K562 (cell line): ENCODE results near the gene ISG20L2. TPM values are rescaled to one million over a fixed set of nuclear protein-coding genes. Genes with fewer than 3 reads are reported as not detected.

Experiments
- ATF7 ChIP-seq: fragments of 450-650 bp; IDR thresholded peaks from 2 replicates; pipeline ENCODE4 v1.7.1; 2014; ENCODE audit warnings: mild to moderate bottlenecking, moderate library complexity
- BCLAF1 ChIP-seq, 2 experiments: fragments of 450-650 bp in 1 of 2; IDR thresholded peaks; 2 replicates each; pipeline ENCODE4 v1.6.1; 2011 to 2017; ENCODE audit warnings: low read depth in 2 of 2, antibody characterized with exemption in 1 of 2, borderline replicate concordance in 1 of 2, low read length in 1 of 2, mild to moderate bottlenecking in 1 of 2, mixed read lengths in 1 of 2; ENCODE audit not compliant: control insufficient read depth in 1 of 2
- CEBPG ChIP-seq, 3 experiments: fragments of 200-800 bp in 1 of 3; sonication (Bioruptor generic) in 1 of 3; sonication (generic) in 1 of 3; formaldehyde crosslinking in 1 of 3; IDR thresholded peaks in 2 of 3; conservative IDR thresholded peaks in 1 of 3; 2 replicates each; pipeline versions ENCODE4 v1.6.1 to v1.8.0; 2016 to 2022; ENCODE audit warnings: missing compliant biosample characterization in 2 of 3, missing genetic modification characterization in 2 of 3, mild to moderate bottlenecking in 1 of 3, missing genetic modification reagents in 1 of 3
- DMBX1 ChIP-seq: fragments of 250-450 bp; sonication (Bioruptor Pico); IDR thresholded peaks from 2 replicates; pipeline ENCODE4 v1.8.0; 2022; ENCODE audit warnings: inconsistent platforms, mild to moderate bottlenecking, moderate library complexity, borderline replicate concordance
- HDAC3 ChIP-seq: fragments of 450-650 bp; IDR thresholded peaks from 2 replicates; pipeline ENCODE4 v1.6.1; 2018; ENCODE audit warnings: borderline replicate concordance, mild to moderate bottlenecking, moderate library complexity; ENCODE audit not compliant: partially characterized antibody
- HLTF ChIP-seq: fragments of 450-650 bp; IDR thresholded peaks from 2 replicates; pipeline ENCODE4 v1.6.1; 2016
- HMG20A ChIP-seq: fragments of 450-650 bp; formaldehyde crosslinking; conservative IDR thresholded peaks from 2 replicates; pipeline ENCODE4 v1.4.0; 2020; ENCODE audit warnings: mild to moderate bottlenecking, mixed read lengths
- MCM2 ChIP-seq: fragments of 450-650 bp; IDR thresholded peaks from 2 replicates; pipeline ENCODE4 v1.6.1; 2017; ENCODE audit warnings: low read depth, mild to moderate bottlenecking
- PRMT5 ChIP-seq: sonication (generic); formaldehyde crosslinking; IDR thresholded peaks from 2 replicates; pipeline ENCODE4 v1.5.0; 2020; ENCODE audit warnings: missing genetic modification reagents
- RHOXF2B ChIP-seq: fragments of 250-450 bp; sonication (Bioruptor Pico); conservative IDR thresholded peaks from 2 replicates; pipeline ENCODE4 v1.5.1; 2021
- ZBTB11 ChIP-seq, 3 experiments: fragments of 200-800 bp in 1 of 3; fragments of 250-450 bp in 1 of 3; fragments of 450-650 bp in 1 of 3; sonication (Bioruptor Pico) in 1 of 3; sonication (Bioruptor generic) in 1 of 3; formaldehyde crosslinking in 1 of 3; IDR thresholded peaks; 2 replicates each; pipeline versions ENCODE4 v1.6.1 to v1.8.0; 2016 to 2022; ENCODE audit warnings: mild to moderate bottlenecking in 2 of 3, missing genetic modification characterization in 2 of 3, missing compliant biosample characterization in 1 of 3, moderate library complexity in 1 of 3
- ZBTB26 ChIP-seq: fragments of 450-650 bp; formaldehyde crosslinking; IDR thresholded peaks from 2 replicates; pipeline ENCODE4 v1.4.0; 2022; ENCODE audit warnings: missing genetic modification characterization
- ZNF277 ChIP-seq: fragments of 250-450 bp; sonication (Bioruptor Pico); IDR thresholded peaks from 2 replicates; pipeline ENCODE4 v1.8.0; 2022; ENCODE audit warnings: inconsistent platforms, mild to moderate bottlenecking, moderate library complexity, borderline replicate concordance
- ZNF512 ChIP-seq: IDR thresholded peaks from 2 replicates; pipeline ENCODE4 v1.6.1; 2016; ENCODE audit warnings: missing genetic modification characterization, missing compliant biosample characterization
- ZNF644 ChIP-seq: fragments of 200-800 bp; sonication (Bioruptor generic); IDR thresholded peaks from 2 replicates; pipeline ENCODE4 v1.6.1; 2016; ENCODE audit warnings: low read depth, missing genetic modification characterization, missing compliant biosample characterization
- polyA plus RNA-seq, 8 experiments: library from polyadenylated mRNA; depleted of rRNA in 4 of 8; stranded (reverse) in 5 of 8; unstranded in 3 of 8; fragments of >200 nt; fragmentation: Nextera tagmentation in 2 of 8; fragmentation: Illumina TruSeq in 1 of 8; extraction: Ambion mirVana in 2 of 8; extraction: Trizol in 1 of 8; gene quantifications; 2 replicates each; pipeline versions ENCODE4 v1.2.1 to v1.2.3, GENCODE V29; 2011 to 2014; ENCODE audit warnings: inconsistent platforms in 1 of 8, missing spikeins in 1 of 8
- total RNA-seq, 7 experiments: library from RNA; depleted of rRNA in 6 of 7; stranded (reverse); fragments of >200 nt in 6 of 7; fragmentation: Illumina TruSeq in 2 of 7; extraction: Trizol in 2 of 7; gene quantifications; 2 replicates each; pipeline versions ENCODE4 v1.2.1 to v1.2.3, GENCODE V29; 2011 to 2021; ENCODE audit warnings: low replicate concordance in 1 of 7

The ISG20L2 gene
- total and polyA plus RNA-seq, 9 of the 15 experiments (the other 6 are each of a cell fraction or from before 2014, with no cell fraction given): 21.3 to 130 (median 50.3) TPM

GRCh38 chr1:156755527-156755950 is 27.0 kb upstream of the ISG20L2 start (continued):
- TF ChIP-seq CEBPG (CRISPR knock-in tag; IDR thresholded peaks at IDR 0.05) (no peak), CEBPG (tag; conservative IDR thresholded peaks at IDR 0.05 in 1 of 2, IDR thresholded peaks at IDR 0.05 in 1 of 2) (no peak), ATF7 (no peak), ZNF512 (tag) (no peak), ZNF644 (tag) (peak; percentile 73; the same call in 1 of the 2 replicates), RHOXF2B (CRISPR knock-in tag) (peak; percentile 69; the same call in 1 of the 2 replicates), ZBTB11 (CRISPR knock-in tag; IDR thresholded peaks at IDR 0.05) (peak in 1 of 3 experiments; percentile 81; a peak in 2 of 6 replicates), ZNF277 (CRISPR knock-in tag) (no peak), HDAC3 (no peak), PRMT5 (CRISPR knock-in tag) (no peak), ZBTB26 (0 out of 2 replicates have a peak, but pooled peaks have one; percentile 4), MCM2 (no peak), HLTF (no peak), HMG20A (CRISPR knock-in tag) (no peak), DMBX1 (peak; percentile 97), BCLAF1 (IDR thresholded peaks at IDR 0.05; ENCODE audit: borderline replicate concordance in 1 of 2, control insufficient read depth in 1 of 2, low read depth in 2 of 2, low read length in 1 of 2) (no peak)
